B cell (primary cell): ENCODE results near the gene KLHL33. TPM values are rescaled to one million over a fixed set of nuclear protein-coding genes. Genes with fewer than 3 reads are reported as not detected.

Source experiments
- ATAC-seq: fragments of 200-7000 bp; cut with Tn5 transposase; one replicate; pipeline ENCODE4 v1.10.0; 2021; ENCODE audit warnings: low read depth, mild to moderate bottlenecking, moderate number of reproducible peaks, moderate library complexity
- CTCF ChIA-PET: fragments of 350-600 bp; sonication (Branson Sonifier 250); formaldehyde crosslinking; loops from one replicate; lab custom pipeline; 2021; ENCODE audit warnings: antibody characterized with exemption, inconsistent platforms; lab: Charles Lee
- POLR2A ChIA-PET: fragments of 350-600 bp; sonication (Branson Sonifier 250); formaldehyde crosslinking; loops from one replicate; lab custom pipeline; 2021; ENCODE audit warnings: antibody characterized with exemption; lab: Charles Lee
- DNase-seq: peaks from one replicate; pipeline ENCODE4 v3.0.0; 2013
- H2AFZ ChIP-seq: 2 replicates; pipeline ENCODE4 v1.6.1; 2012; ENCODE audit warnings: mild to moderate bottlenecking, low read depth, low read length; ENCODE audit not compliant: insufficient read depth, poor library complexity, severe bottlenecking
- H3K27ac ChIP-seq, 2 donors: 1 replicate in 1 of 2; 2 replicates in 1 of 2; pipeline ENCODE4 v1.5.1; 2012 to 2013; ENCODE audit warnings: low read length in 2 of 2, mild to moderate bottlenecking in 2 of 2, moderate library complexity in 1 of 2
- H3K27me3 ChIP-seq, 4 experiments: fragments of 200-600 bp in 1 of 4; sonication (generic) in 1 of 4; replicated peaks in 1 of 4; 1 replicate in 2 of 4; 2 replicates in 2 of 4; pipeline versions ENCODE4 v1.6.1 to v1.7.0; 2013 to 2016; ENCODE audit warnings: low read length in 3 of 4, mild to moderate bottlenecking in 2 of 4, mixed read lengths in 1 of 4, moderate library complexity in 1 of 4; ENCODE audit not compliant: insufficient read depth in 4 of 4, control insufficient read depth in 3 of 4; ENCODE audit errors: control extremely low read depth in 1 of 4
- H3K36me3 ChIP-seq, 2 experiments: replicated peaks in 1 of 2; 1 replicate in 1 of 2; 2 replicates in 1 of 2; pipeline versions ENCODE4 v1.6.1 to v1.7.1; 2013; ENCODE audit warnings: low read length in 1 of 2; ENCODE audit not compliant: insufficient read depth in 2 of 2, control insufficient read depth in 1 of 2; ENCODE audit errors: control extremely low read depth in 1 of 2, extremely low read depth in 1 of 2
- H3K4me1 ChIP-seq, 2 donors: fragments of 200-600 bp in 1 of 2; sonication (generic) in 1 of 2; 1 replicate in 1 of 2; 2 replicates in 1 of 2; pipeline versions ENCODE4 v1.5.1 to v1.6.1; 2013 to 2017; ENCODE audit warnings: low read length in 2 of 2; ENCODE audit not compliant: control insufficient read depth in 2 of 2, insufficient read depth in 2 of 2
- H3K4me2 ChIP-seq: replicated peaks from 2 replicates; pipeline ENCODE3; 2012; ENCODE audit warnings: mild to moderate bottlenecking, low read depth, low read length; ENCODE audit not compliant: poor library complexity, severe bottlenecking
- H3K4me3 ChIP-seq, 5 experiments: fragments of 200-600 bp in 1 of 5; sonication (generic) in 1 of 5; 1 replicate in 3 of 5; 2 replicates in 2 of 5; pipeline versions ENCODE4 v1.5.1 to v1.7.0; 2011 to 2016; ENCODE audit warnings: low read length in 4 of 5, mild to moderate bottlenecking in 4 of 5, low read depth in 2 of 5, control low read depth in 1 of 5, moderate library complexity in 1 of 5; ENCODE audit not compliant: insufficient read depth in 1 of 5; ENCODE audit errors: control extremely low read depth in 1 of 5, extremely low read depth in 1 of 5
- H3K79me2 ChIP-seq: fragments of 200-600 bp; sonication (generic); one replicate; pipeline ENCODE4 v1.6.0; 2016; ENCODE audit warnings: low read length; ENCODE audit not compliant: control insufficient read depth, insufficient read depth
- H3K9ac ChIP-seq: fragments of 200-600 bp; sonication (generic); 2 replicates; pipeline ENCODE4 v1.6.1; 2017; ENCODE audit warnings: mild to moderate bottlenecking, low read length, moderate library complexity
- H3K9me3 ChIP-seq, 3 donors: one replicate each; pipeline versions ENCODE4 v1.6.1 to v1.7.1; 2013; ENCODE audit warnings: low read length in 2 of 3; ENCODE audit not compliant: control insufficient read depth in 2 of 3, insufficient read depth in 1 of 3; ENCODE audit errors: control extremely low read depth in 1 of 3
- H4K20me1 ChIP-seq: 2 replicates; pipeline ENCODE4 v1.6.0; 2012; ENCODE audit warnings: mild to moderate bottlenecking, low read length; ENCODE audit not compliant: insufficient read depth, control insufficient read depth, poor library complexity, severe bottlenecking
- H3K27ac Mint-ChIP-seq: one replicate; pipeline ENCODE4 v1.8.0; 2021; ENCODE audit warnings: mixed read lengths
- H3K27me3 Mint-ChIP-seq: one replicate; pipeline ENCODE4 v1.8.0; 2021; ENCODE audit warnings: mixed read lengths
- H3K4me1 Mint-ChIP-seq: one replicate; pipeline ENCODE4 v1.8.0; 2021; ENCODE audit warnings: mixed read lengths
- H3K4me3 Mint-ChIP-seq: one replicate; pipeline ENCODE4 v1.8.0; 2021; ENCODE audit warnings: mixed read lengths
- H3K9me3 Mint-ChIP-seq: one replicate; pipeline ENCODE4 v1.8.0; 2022; ENCODE audit warnings: mixed read lengths; ENCODE audit not compliant: insufficient read depth
- EZH2 ChIP-seq: IDR thresholded peaks from 2 replicates; pipeline ENCODE4 v1.6.1; 2012; ENCODE audit warnings: borderline replicate concordance, low read depth, mild to moderate bottlenecking, moderate library complexity, low read length; ENCODE audit not compliant: insufficient read depth, poor library complexity, severe bottlenecking
- WGBS: methylation state at CpG from one replicate; pipeline ENCODE4 v1.1.5; 2013; ENCODE audit warnings: missing lambda C conversion rate; ENCODE audit not compliant: insufficient coverage; 5-methylcytosine and 5-hydroxymethylcytosine counted together
- intact Hi-C: fragments of 100-400 bp; cut with micrococcal nuclease; formaldehyde crosslinking; loops from one replicate; pipeline ENCODE4 v1.10.0; 2022
- polyA plus RNA-seq: library from polyadenylated mRNA; depleted of rRNA; stranded (reverse); fragments of >200 nt; gene quantifications from 2 replicates; pipeline ENCODE4 v1.2.3, GENCODE V29; 2012
- total RNA-seq, 2 donors: library from RNA; stranded (reverse); fragments of 120-200 nt in 1 of 2; gene quantifications; 1 replicate in 1 of 2; 2 replicates in 1 of 2; pipeline versions ENCODE4 v1.2.3 to v1.2.4, GENCODE V29; 2013 to 2022
- TF ChIP-seq, protein P1 (sequence below): fragments of 200-600 bp; IDR thresholded peaks from one replicate; pipeline ENCODE4 v1.8.0; 2022; ENCODE audit warnings: antibody characterized with exemption, mild to moderate bottlenecking

The KLHL33 gene
- total and polyA plus RNA-seq, 2 donors (not counting 1 experiment from before 2014, with no cell fraction given), result 0.20 to 0.25 TPM

DNA sequence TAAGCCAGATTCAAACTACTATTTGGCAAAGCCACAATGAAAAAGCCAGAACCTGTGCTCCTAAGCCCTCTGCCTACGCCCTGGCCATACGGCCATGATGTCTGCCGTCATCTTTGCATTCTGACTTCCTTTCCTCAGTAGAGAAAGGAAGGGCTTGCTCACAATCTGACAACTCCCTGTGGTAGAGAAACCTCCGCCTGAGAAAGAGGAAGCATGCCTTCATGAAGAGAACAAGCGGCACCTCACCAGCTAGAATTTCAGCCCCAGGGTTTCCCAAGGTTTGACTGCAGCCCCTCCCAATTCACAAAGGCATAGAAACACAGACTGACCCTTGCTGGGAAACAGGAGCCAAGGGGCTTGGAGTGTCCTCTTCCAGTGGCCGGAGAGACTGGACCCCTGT, 48.4 kb downstream of the KLHL33 start:
- ChIA-PET CTCF (interaction anchor here (0.6 to 1.2 kb wide), 2 partner anchors 20 to 28 kb away, joined by 3 read pairs; no protein-coding TSS in a partner anchor), POLR2A (no interaction called here)
- H2AFZ ChIP-seq, result no peak overlapping the region
- peak overlapping the region; percentile 37 for H3K27ac Mint-ChIP-seq
- TF ChIP-seq, protein P1, sequence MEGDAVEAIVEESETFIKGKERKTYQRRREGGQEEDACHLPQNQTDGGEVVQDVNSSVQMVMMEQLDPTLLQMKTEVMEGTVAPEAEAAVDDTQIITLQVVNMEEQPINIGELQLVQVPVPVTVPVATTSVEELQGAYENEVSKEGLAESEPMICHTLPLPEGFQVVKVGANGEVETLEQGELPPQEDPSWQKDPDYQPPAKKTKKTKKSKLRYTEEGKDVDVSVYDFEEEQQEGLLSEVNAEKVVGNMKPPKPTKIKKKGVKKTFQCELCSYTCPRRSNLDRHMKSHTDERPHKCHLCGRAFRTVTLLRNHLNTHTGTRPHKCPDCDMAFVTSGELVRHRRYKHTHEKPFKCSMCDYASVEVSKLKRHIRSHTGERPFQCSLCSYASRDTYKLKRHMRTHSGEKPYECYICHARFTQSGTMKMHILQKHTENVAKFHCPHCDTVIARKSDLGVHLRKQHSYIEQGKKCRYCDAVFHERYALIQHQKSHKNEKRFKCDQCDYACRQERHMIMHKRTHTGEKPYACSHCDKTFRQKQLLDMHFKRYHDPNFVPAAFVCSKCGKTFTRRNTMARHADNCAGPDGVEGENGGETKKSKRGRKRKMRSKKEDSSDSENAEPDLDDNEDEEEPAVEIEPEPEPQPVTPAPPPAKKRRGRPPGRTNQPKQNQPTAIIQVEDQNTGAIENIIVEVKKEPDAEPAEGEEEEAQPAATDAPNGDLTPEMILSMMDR, result no peak
- no peak for TF ChIP-seq EZH2
- H3K79me2 ChIP-seq, result peaks cover 12% of the 10 kb centered on the region
- H4K20me1 ChIP-seq, result peaks cover 27% of the 10 kb centered on the region
- no peak overlapping the region for H3K9ac ChIP-seq
- DNase-seq (peak; percentile 32), ATAC-seq (peak; percentile 58)
- H3K27me3 Mint-ChIP-seq, result no peaks in the 10 kb centered on the region
- H3K27ac ChIP-seq, result peak overlapping the region in 1 of 2 donors; percentile 52
- intact Hi-C loops, result no loop called here
- no peak overlapping the region for H3K4me3 ChIP-seq
- no peak overlapping the region for H3K4me3 Mint-ChIP-seq
- no peaks in the 10 kb centered on the region for H3K27me3 ChIP-seq
- H3K9me3 Mint-ChIP-seq, result no peaks in the 10 kb centered on the region
- no peak overlapping the region for H3K4me2 ChIP-seq
- H3K4me1 ChIP-seq, result peaks cover 0 to 8% of the 10 kb centered on the region in 2 donors
- peaks cover 6% of the 10 kb centered on the region for H3K4me1 Mint-ChIP-seq
- no peaks in the 10 kb centered on the region for H3K9me3 ChIP-seq
- H3K36me3 ChIP-seq, result peaks cover 45 to 96% of the 10 kb centered on the region in 2 experiments
- WGBS, result 61% methylated on average over 4 of the region's 6 CpGs

DNA sequence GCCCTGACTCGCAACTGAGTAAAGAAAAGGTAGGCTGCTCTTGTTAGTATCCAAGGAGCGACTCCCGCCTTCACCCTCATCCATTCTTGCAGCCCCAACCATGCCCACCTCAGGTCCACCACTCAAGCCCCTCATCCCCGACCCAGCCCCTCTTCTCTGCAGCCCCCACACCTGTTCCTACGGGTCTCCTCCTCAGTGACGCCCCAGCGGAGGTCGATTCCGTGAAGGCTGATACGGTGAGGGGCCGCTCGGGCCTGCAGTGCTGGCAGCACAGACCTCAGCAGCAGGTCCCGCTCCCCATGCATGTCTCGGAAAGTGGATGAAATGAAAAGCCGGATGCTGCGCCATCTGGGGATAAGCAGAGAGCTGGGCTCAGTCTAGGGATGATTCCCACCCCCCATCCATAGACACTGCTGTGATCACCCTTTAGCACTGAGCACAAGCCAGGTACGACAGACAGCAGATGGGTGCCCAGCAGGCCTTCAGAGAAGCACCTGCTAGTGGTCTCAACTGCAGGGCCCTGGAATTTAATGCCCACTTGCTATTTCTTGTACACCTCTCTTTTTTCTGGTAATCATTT, 49.6 kb downstream of the KLHL33 start:
- ChIA-PET CTCF (no interaction called here), POLR2A (no interaction called here)

More for the DNA sequence above, 49.6 kb downstream of the KLHL33 start:
- ATAC-seq, result no peak
- Mint-ChIP-seq H3K27me3 (no peaks in the 10 kb centered on the region), H3K4me1 (peaks cover 6% of the 10 kb centered on the region), H3K27ac (no peak overlapping the region), H3K4me3 (no peak overlapping the region), H3K9me3 (no peaks in the 10 kb centered on the region)
- Histone ChIP-seq H4K20me1 (peaks cover 16% of the 10 kb centered on the region), H2AFZ (no peak overlapping the region), H3K4me3 (no peak overlapping the region), H3K27me3 (no peaks in the 10 kb centered on the region), H3K4me1 (peaks cover 0 to 8% of the 10 kb centered on the region in 2 donors), H3K9me3 (no peaks in the 10 kb centered on the region), H3K4me2 (no peak overlapping the region), H3K79me2 (peaks cover 6% of the 10 kb centered on the region), H3K9ac (no peak overlapping the region), H3K27ac (no peak overlapping the region), H3K36me3 (peaks cover 34 to 96% of the 10 kb centered on the region in 2 experiments)
- DNase-seq, result no peak
- TF ChIP-seq, protein P1, result no peak
- TF ChIP-seq EZH2, result no peak
- intact Hi-C loops, result no loop called here
- WGBS, result 100% methylated on average over 12 of the region's 17 CpGs
